ENCODE data around the gene CHI3L1.
"Not testable (repeated sequence)": the region's sequence is repeated elsewhere in the genome, so short reads cannot be mapped to it uniquely, and the experiment has no call there.

Gene CHI3L1

GRCh38 chr1:203186446-203187303, at the start of gene CHI3L1:
Gene CHI3L1 (minus strand): TSS chr1:203186704. CDS start chr1:203186623, 81 bp downstream.
- no peak for DNase-seq

DNA sequence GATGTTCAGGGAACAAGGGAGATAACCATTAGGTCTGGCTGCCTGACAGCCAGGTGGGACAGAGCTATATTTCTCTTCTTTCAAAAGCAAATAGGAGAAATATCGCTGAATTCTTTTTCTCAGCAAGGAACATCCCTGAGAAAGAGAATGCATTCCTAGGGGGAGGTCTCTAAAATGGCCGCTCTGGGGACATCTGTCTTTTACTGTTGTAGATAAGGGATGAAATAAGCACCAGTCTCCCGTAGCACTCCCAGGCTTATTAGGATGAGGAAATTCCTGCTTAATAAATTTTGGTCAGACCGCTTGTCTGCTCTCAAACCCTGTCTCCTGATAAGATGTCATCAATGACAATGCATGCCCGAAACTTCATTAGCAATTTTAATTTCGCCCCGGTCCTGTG, 48.4 kb upstream of the CHI3L1 start:
- DNase-seq: not testable (repeated sequence)

GRCh38 chr1:203229471-203230135, 43.1 kb upstream of the CHI3L1 start, which contains the start of gene CHIT1:
Gene CHIT1 (minus strand): TSS chr1:203229673. CDS start chr1:203229636, 37 bp downstream.
- DNase-seq: no peak

DNA sequence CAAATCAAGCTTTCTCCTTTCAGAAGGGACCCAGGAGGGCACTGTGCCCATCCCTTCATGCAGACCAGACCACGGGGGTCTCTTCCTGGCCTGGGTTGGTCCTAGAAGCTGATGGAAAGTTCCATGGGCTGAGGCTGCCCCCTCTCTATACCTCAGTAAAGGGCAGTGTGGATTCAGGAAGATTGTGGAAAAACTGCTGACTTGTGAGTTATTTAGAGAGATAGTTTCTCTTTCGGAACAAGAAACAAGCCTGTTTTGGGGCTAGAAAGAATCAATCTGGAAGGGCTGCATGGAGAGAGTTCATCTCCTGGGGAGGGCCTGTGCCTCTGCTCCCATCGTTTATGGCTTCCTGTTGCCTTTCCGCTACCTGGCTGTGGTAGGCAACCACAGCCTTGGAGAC, 42.2 kb upstream of the CHI3L1 start:
- DNase-seq: no peak

- DNase-seq: no peak
Measured at GRCh38 chr1:203227371-203228083, 41.0 kb upstream of the CHI3L1 start.

DNA sequence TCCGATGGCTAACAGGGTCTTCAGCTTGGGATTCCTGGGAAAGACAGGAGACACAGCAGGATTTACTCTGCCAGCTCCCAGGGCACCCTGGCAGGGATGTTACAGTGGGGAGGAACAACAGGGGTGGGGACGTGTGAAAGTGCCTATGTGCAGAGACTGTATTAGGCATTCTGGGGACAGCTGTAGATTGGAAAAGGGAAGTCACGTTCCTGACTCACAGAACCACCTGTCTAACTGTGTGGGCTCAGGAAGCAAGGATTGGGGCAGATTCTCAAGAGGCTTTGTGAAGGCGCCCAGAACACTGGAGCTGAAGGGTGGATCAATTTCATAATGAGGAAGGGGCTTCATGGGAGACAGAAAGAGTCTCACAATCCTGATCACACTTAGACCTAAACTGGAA, 38.6 kb upstream of the CHI3L1 start:
- no peak for DNase-seq

GRCh38 chr1:203223012-203223775, 36.7 kb upstream of the CHI3L1 start:
- DNase-seq: no peak

DNA sequence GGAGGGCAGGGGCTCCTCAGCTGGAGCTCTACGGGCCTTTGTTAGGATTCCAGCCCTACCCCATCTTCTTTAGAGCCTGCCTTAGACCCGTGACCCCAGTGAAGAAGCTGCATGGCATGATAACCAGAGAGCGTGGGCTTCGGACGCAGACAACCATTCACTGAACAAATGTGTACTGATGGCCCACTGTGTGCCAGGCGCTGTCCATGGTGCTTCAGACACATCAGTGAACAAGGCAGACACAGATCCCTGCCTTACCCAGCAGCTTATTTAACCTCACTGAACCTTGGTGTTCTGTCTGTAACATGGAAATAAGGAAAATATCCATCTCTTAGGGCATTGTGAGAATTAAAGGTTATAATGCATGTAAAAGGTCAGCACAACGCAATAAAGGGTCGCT, 33.4 kb upstream of the CHI3L1 start:
- DNase-seq: no peak

GRCh38 chr1:203219171-203219570, 32.7 kb upstream of the CHI3L1 start:
- DNase-seq: no peak

DNA sequence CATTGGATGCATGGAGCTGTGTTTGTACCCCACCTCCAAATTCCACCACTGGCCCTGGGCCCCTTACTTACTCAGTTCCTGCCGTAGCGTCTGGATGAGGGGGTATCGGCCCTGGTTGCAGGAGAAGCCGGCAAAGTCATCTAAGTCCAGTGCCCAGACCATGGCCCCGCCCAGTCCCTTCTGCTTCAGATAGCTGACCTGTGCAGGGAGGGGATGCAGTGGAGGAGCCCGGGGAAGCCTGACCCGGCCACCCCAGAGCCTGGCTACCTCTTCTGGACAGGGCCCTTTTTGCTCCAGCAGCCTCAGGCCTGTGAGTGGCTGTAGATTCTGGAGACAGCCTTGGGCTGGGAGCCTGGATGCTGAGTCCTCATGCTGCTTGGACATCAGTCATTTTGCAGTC, 31.2 kb upstream of the CHI3L1 start:
- DNase-seq: no peak

DNA sequence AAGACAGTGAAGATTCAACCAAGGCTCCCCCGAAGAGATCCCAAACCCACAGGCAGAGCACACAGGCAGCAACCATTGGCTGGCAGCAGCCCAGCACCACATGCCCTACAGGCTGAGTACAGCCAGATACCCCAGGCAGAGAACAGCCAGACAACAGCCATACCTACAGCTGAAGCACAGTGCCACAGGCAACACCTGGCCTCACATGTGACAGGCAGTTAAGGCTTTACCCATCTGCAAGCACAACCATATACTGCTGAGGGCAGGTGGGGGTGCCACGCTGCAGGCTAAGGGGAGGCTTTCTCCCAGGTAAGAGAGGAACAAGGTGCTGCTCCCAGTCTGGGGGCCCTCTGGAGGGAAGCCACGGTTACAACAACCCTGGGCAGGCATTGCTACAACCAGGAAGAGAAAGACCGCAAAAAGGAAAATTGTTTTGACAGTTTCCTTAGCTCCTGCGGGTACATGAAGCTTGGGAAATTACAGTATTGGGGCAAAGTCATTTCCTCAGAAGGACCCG, 30.7 kb upstream of the CHI3L1 start:
- peak; percentile 11 for DNase-seq

- peak; percentile 67 for DNase-seq
Measured at GRCh38 chr1:203216274-203217138, 30.0 kb upstream of the CHI3L1 start.

DNA sequence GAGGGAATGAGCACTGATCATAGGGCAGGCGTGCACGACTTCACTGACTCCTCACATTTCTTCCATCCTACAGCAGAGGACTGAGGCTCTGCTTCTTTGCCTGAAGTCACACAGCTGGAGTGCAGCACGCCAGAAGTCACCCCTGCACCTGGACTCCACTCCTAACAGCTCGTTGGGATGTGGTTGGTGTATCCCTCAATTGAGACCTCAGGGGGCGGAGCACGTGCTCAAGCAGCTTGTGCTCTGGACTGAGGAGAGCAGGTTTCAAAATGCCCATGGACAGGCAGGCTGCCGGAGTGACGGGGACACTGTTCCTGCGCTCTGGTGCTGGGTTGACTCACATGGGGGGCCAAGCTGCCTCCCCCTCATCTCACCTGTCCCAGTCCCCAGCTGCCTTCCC, 29.1 kb upstream of the CHI3L1 start:
- peak; percentile 50 for DNase-seq

- no peak for DNase-seq
Measured at GRCh38 chr1:203214871-203215270, 28.4 kb upstream of the CHI3L1 start.

- no peak for DNase-seq
Measured at GRCh38 chr1:203213126-203213525, 26.6 kb upstream of the CHI3L1 start.

- no peak for DNase-seq
Measured at GRCh38 chr1:203211812-203212211, 25.3 kb upstream of the CHI3L1 start.

- DNase-seq: no peak
Measured at GRCh38 chr1:203210988-203211387, 24.5 kb upstream of the CHI3L1 start.

GRCh38 chr1:203210350-203210749, 23.8 kb upstream of the CHI3L1 start:
- no peak for DNase-seq

DNA sequence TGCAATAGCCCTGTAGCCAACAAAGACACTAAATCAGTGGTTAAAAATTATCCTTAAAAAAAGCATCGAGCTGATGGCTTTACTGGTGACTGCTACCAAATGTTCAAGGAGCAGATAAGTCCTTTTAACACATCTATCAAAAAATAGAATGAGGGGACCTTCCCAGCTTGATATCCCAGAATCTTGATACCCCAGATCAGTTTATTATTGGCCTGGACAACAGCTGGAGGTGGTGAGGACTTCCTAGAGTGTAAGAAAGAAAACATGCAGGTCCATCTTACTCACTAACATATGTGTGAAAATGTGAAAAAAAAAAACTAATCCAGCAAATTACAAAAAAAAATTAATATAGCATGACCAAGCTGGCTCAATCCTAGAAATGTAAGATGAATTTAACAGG, 21.7 kb upstream of the CHI3L1 start:
- no peak for DNase-seq

GRCh38 chr1:203207751-203208150, 21.2 kb upstream of the CHI3L1 start:
- DNase-seq: no peak

DNA sequence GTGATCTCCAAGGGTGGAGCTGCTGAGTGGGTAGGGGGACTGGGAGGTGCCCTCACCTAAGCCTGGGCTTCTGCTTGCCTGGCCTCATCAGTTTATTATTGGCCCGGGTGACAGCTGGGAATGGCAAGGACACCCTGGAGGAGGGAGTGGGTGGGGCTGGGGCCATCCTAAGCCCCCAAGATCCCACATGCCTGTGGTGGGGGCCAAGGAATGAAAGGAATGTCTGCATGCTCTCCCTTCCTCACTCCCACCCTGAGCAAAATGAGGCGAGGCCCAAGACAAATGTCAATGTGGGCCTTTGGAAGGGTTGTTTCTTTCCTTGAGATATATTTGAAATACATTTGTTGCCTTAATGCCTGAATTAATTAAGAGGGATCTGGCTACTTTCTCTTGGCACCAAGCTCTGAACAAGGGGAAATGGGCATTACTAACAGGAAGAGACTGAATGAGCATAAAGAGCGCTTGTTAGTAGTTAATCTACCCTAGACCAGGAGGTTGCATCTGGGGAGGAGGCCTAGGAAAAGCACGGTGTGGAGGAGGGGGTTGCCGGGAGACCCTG, 19.7 kb upstream of the CHI3L1 start:
- DNase-seq: no peak

Data from NCI-H146 (cell line).